Ecto neural progenitor cell (in vitro differentiated cells): ENCODE results near the gene PPP4R1.
"Not testable (repeated sequence)": the region's sequence is repeated elsewhere in the genome, so short reads cannot be mapped to it uniquely, and the experiment has no call there.

Source experiments
- DNase-seq: peaks from one replicate; pipeline ENCODE4 v3.0.0-alpha.2; 2018; ENCODE audit warnings: low spot score

PPP4R1 gene

DNA sequence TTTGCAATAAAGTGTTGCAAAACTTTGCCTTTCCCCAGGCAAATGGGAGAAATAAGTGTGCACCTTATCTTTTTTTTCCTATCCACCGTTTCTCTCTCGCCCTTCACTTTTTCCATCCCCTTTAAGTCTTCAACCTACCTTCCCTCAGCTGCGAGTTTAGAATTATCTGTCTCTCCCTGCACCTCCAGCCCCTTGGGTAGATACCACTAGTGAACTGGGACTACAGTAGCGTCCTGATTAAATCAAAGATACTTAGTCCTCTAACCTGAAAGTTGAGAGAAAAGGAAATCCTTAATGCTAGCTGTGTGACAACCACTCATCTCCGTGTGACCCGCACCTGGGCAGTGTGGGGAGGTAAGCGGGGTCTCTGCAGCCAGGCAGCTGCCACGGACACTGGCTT is 16.1 kb upstream of the PPP4R1 start:
- DNase-seq: no peak

GRCh38 chr18:9629709-9630108 is 15.3 kb upstream of the PPP4R1 start:
- DNase-seq: no peak

DNA sequence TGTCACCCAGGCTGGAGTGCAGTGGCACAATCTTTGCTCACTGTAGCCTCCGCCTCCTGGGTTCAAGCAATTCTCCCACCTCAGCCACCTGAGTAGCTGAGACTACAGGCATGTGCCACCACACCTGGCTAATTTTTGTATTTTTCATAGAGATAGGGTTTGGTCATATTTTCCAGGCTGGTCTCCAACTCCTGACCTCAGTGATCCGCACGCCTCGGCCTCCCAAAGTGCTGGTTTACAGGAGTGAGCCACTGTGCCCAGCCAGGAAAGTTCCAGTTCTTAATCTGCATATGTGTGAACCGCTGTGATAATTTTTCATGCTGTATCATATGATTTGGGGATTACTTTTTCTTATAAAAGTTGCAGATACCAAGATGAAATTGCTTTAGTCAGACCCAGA is 14.6 kb upstream of the PPP4R1 start:
- no peak for DNase-seq

DNA sequence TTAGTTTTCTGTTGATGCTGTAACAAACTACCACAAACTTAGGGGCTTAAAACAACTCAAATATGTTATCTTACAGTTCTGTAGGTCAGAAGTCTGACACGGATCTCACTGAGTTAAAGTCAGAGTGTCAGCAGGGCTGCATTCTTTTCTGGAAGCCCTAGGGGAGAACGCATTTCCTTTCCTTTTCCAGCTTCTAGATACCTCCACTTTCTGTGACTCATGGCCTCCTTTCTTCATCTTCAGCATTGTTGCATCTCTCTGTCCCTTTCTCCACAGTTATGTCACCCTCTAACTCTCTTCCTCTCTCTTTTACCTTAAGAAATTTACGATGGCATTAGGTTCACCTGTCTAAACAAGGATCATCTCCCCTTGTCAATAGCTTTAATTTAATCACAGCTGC is 13.3 kb upstream of the PPP4R1 start:
- no peak for DNase-seq

- DNase-seq: no peak
Measured at GRCh38 chr18:9619990-9620389, 5.6 kb upstream of the PPP4R1 start.

DNA sequence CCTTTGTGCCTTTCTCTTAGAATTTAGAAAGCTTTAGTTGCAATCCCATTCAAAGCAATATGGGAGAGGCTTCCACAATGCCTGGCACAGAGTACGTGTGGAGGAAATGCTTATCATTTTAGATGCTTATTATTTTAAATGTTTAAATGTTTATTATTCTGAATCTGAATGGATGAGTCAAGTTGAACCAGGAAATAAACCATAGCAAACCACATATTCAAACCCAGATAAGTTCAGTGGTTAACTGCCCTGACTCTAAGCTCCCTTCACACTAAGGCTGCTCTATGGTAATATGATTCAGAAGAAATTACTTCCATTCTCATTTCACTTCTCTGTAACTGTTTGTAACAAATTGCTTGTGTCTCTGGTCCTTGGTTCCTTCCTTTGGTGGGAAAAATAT is 5.2 kb upstream of the PPP4R1 start:
- DNase-seq: no peak

GRCh38 chr18:9619056-9619455 is 4.7 kb upstream of the PPP4R1 start:
- no peak for DNase-seq

GRCh38 chr18:9617006-9617542 is 2.7 kb upstream of the PPP4R1 start:
- DNase-seq: no peak

GRCh38 chr18:9616049-9616448 is 1.7 kb upstream of the PPP4R1 start:
- no peak for DNase-seq

DNA sequence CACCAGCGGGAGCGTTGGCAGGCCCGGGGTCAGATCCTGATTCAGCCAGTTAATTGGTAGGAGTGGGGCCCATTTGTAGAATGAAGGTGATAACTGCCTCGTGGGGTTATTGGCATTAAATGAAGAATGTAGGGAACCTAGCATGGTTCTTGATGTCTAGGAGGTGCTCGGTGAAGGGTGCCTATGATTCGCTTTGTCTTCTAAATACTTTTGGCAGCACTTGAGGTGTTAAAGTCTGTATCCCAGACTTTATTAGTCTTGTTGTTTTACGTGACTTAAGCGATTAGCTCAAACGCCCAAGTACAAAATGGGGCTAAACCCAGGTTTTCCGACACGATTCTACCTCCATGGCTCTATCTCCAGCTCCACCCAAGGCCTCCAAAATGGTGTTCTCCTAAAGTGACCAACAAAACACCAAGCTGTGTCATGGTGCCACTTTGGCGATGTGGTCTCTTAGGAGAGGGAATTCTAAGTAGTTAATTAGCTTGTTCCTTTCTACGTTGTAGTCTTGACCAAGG is 980 bp upstream of the PPP4R1 start:
- no peak for DNase-seq

GRCh38 chr18:9613550-9614400 is 584 bp downstream of the PPP4R1 start:
- peak; percentile 78 for DNase-seq

DNA sequence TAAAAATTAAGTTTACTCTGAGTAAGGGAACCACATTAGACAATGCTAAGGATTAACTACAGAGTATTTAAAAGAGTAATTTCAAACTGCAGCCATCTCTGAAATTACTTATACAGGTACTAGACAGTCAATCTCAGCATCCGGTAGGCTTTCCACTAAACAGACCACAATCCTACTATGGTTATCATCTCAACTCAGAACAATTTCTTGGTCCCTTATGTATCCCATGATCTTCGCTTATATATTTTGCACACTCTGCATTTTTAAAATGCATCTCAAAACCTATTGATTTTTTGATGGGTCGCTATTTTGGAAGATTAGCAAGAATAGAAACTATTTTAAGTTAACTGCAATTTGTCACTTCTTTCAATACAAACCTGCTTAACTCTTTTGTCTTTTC is 1.4 kb downstream of the PPP4R1 start:
- DNase-seq: no peak

DNA sequence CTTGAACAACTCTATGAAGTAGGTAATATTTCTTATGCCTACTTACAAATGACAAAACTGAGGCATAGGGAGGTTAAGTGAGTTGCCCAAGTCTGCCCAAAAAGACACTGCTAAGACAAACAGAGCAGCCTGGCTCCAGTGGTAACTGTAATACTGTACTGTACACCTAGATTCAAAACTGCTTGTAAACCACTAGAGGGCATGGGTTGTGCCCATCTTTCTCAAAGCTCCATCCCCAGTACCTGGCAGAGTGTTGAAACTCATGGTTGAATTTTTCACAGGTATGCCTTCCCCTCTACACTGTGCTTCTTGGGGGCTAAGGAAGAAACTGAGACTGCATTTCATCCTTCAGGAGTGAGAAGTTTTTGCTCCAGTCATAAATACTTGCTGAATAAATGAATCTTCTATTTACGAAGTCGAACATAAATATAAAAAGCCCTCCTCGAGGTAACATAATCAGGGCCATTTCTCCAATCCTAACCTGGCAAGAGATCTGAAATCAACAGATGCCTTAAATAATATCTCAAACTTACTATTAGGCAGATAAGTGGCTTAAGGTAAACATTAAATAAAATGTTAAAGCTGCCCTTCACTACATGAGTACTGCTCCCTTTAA is 2.0 kb downstream of the PPP4R1 start:
- no peak for DNase-seq

DNA sequence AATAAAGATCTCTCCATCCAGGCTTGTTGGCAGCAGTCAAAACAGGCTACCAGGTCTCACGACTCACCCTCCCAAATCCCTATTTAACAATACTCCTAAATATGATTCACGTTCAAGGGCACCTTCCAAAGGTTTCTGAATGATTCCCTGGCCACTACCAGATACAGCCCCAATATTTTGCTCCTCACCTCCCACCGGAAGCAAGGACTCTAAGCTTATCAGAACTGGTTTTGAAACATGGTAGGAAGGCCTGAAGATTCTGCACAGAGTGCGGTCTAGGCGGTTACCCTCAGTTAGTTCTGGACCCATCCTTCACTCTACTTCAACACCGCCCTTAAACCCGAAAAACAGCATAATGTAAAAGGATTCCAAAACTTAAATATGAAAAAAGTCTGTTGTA is 5.2 kb downstream of the PPP4R1 start:
- DNase-seq: no peak

DNA sequence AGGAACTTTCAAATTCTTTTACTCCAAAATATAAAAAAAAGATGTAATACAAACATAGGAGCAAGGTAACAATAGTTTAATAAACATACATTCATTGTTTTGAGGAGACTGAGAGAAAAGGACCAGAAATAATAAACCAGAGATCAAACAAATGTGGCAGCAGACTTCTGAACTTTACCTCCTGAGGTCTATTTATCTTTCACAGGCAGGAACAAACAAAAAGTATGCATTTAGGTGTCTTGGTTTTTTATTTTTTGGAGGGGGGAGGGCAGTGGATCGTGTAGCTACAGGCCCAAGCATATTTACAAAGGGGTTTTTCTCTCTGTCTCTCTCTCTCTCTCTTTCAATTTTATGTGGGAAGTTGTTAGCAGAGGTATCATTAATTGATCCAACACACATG is 5.6 kb downstream of the PPP4R1 start:
- DNase-seq: no peak

- no peak for DNase-seq
Measured at GRCh38 chr18:9608298-9608697, 6.1 kb downstream of the PPP4R1 start.

- DNase-seq: not testable (repeated sequence)
Measured at GRCh38 chr18:9607111-9607510, 7.2 kb downstream of the PPP4R1 start.

DNA sequence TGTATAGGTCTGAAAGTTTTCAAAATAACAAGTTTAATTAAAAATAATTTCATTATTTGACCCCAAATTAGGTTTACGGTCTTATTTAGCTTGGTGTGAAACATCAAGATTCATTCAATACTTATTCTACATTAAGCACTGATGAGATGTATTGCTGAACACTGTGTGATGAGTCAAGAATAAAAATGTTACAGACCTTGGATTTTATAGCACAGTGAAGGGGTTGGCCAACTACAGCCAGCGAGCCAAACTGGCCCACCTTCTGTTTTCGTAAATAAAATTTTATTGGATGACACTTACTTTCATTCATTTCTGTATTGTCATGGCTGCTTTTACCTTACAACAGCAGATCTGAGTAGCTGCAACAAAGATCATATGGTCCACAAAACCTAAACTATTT is 8.3 kb downstream of the PPP4R1 start:
- DNase-seq: no peak

DNA sequence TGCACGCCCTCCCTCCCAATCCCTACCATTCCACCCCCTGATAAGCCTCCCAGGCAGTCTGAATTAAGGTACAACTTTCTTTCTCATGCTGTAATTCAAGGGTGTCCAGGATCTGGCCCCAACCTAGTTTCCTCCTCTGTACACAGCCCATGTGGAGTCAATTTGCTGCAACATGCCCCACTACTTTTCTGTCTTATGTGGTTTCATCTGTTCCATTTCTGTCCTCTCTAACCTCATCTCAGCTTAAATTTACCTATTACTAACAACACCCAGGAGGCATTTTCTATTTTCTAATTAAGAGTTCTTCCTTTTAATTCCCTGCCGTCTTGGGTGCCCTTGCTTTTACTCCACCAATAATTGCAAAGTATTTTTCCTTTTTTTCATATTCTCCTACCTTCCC is 10.0 kb downstream of the PPP4R1 start:
- no peak for DNase-seq

GRCh38 chr18:9599328-9599727 is 15.0 kb downstream of the PPP4R1 start:
- no peak for DNase-seq

- DNase-seq: no peak
Measured at GRCh38 chr18:9597609-9598008, 16.8 kb downstream of the PPP4R1 start.

DNA sequence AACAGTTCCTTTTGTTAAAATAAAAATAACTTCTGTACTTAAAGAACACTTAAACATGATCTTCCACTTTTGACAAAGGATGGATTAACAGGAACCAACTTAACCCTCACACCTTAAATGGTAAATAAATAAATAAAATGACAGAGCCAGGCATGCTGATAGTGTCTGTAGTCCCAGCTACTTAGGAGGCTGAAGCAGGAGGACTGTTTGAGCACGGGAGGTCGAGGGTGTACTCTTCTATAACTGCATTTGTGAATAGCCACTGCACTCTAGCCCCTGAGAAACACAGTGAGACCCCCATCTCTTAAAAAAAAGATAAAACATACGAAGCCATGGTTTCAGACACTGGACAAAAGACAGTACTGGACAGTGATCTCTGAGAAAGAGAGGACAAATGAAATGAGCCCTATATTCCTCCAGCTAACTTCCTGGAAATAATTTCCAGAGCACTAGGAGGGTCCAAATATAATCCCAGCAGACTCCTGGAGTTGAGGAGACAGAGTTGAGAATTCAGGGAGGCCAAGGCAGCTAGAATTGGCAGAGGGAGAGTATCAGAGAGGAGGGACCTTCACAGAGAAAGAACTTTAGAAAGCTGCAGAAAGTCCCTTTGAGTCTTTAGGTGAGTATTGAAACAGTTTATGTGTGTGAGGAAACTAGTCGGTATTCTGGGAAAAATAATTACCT is 17.4 kb downstream of the PPP4R1 start:
- no peak for DNase-seq

DNA sequence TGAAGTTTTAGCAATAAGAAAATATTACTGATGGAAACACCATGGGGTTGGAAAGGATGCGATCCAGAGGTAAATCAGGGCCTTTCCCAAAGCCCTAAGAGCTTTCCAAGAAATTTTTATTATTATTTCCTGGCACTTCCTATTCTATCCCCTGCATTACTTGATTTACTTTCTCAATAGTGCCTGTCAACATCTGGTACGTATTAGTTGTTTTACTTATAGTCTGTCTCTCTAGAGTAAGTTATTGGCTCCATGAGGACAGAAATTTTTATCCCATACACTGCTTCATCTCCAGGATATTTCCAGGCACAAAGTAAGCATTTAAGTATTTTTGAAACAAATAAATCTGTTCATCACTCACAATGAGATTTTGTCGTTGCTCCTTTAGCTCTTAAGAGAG is 18.1 kb downstream of the PPP4R1 start:
- DNase-seq: no peak
